Omental fat pad (tissue), 4 donors: ENCODE data around the gene ESYT2. TPM values are rescaled to one million over a fixed set of nuclear protein-coding genes. Genes with fewer than 3 reads are reported as not detected.

Experiments used
- ATAC-seq: fragments of 150-250 bp; one replicate; pipeline ENCODE4 v1.9.1; 2016; ENCODE audit warnings: mild to moderate bottlenecking, moderate library complexity; ENCODE audit not compliant: low FRiP score
- DNase-seq: peaks from one replicate; pipeline ENCODE4 v3.0.0-alpha.2; 2019; ENCODE audit warnings: low spot score
- CTCF ChIP-seq, 3 donors: fragments of 450-650 bp; IDR thresholded peaks; one replicate each; pipeline ENCODE4 v1.5.1; 2016 to 2017; ENCODE audit warnings: antibody characterized with exemption in 3 of 3, mild to moderate bottlenecking in 3 of 3, moderate library complexity in 2 of 3
- total RNA-seq, 4 donors: library from RNA; depleted of rRNA; stranded (reverse); fragments of >200 nt; gene quantifications; one replicate each; pipeline ENCODE4 v1.1.0, GENCODE V29; 2016

ESYT2 gene
- total RNA-seq, 4 donors from 2014 or later, result 81.9 to 151 (median 112) TPM

- no peak for DNase-seq
- no peak for TF ChIP-seq CTCF (IDR thresholded peaks at IDR 0.05)
- ATAC-seq, result peak; percentile 43
These were observed 328 bp downstream of the ESYT2 start for GRCh38 chr7:158829021-158829341.

- TF ChIP-seq CTCF (IDR thresholded peaks at IDR 0.05), result no peak
- ATAC-seq (peak; percentile 15), DNase-seq (no peak)
These were observed 932 bp downstream of the ESYT2 start for GRCh38 chr7:158828133-158829020.

GRCh38 chr7:158827411-158828132 lies 1.7 kb downstream of the ESYT2 start:
- DNase-seq (no peak), ATAC-seq (no peak)
- no peak for TF ChIP-seq CTCF (IDR thresholded peaks at IDR 0.05)

- TF ChIP-seq CTCF (IDR thresholded peaks at IDR 0.05), result no peak
- ATAC-seq (no peak), DNase-seq (no peak)
These were observed 3.5 kb downstream of the ESYT2 start for GRCh38 chr7:158825628-158826289.

- ATAC-seq (no peak), DNase-seq (no peak)
- no peak for TF ChIP-seq CTCF (IDR thresholded peaks at IDR 0.05)
These were observed 5.3 kb downstream of the ESYT2 start for GRCh38 chr7:158824028-158824427.

GRCh38 chr7:158821171-158822031 lies 7.9 kb downstream of the ESYT2 start:
- DNase-seq (no peak), ATAC-seq (peak; percentile 35)
- TF ChIP-seq CTCF (IDR thresholded peaks at IDR 0.05), result no peak
